NCI-H524 (cell line): ENCODE results near the gene ATF2.
"Not testable (repeated sequence)": the region's sequence is repeated elsewhere in the genome, so short reads cannot be mapped to it uniquely, and the experiment has no call there.

ENCODE experiments used
- DNase-seq, 2 experiments: peaks; one replicate each; lab custom pipeline; 2025; lab: John Stamatoyannopoulos, UW

The ATF2 gene

GRCh38 chr2:175166216-175166824, 1.7 kb downstream of the ATF2 start:
- no peak for DNase-seq

GRCh38 chr2:175164235-175164634, 3.8 kb downstream of the ATF2 start:
- no peak for DNase-seq

- DNase-seq, result no peak
Measured at GRCh38 chr2:175158894-175159293, 9.1 kb downstream of the ATF2 start.

GRCh38 chr2:175156534-175156933, 11.5 kb downstream of the ATF2 start:
- peak; percentile 25 to 48 for DNase-seq

GRCh38 chr2:175154661-175155082, 13.3 kb downstream of the ATF2 start:
- DNase-seq, result no peak

- DNase-seq, result no peak
Measured at GRCh38 chr2:175152242-175152641, 15.8 kb downstream of the ATF2 start.

GRCh38 chr2:175151791-175152190, 16.2 kb downstream of the ATF2 start:
- no peak for DNase-seq

- no peak for DNase-seq
Measured at GRCh38 chr2:175147186-175147585, 20.8 kb downstream of the ATF2 start.

- no peak for DNase-seq
Measured at GRCh38 chr2:175143678-175144077, 24.3 kb downstream of the ATF2 start.

- DNase-seq, result no peak
Measured at GRCh38 chr2:175143191-175143590, 24.8 kb downstream of the ATF2 start.

GRCh38 chr2:175140332-175140731, 27.7 kb downstream of the ATF2 start:
- no peak for DNase-seq

- DNase-seq, result no peak
Measured at GRCh38 chr2:175137793-175138192, 30.2 kb downstream of the ATF2 start.

GRCh38 chr2:175136334-175137215, 31.4 kb downstream of the ATF2 start:
- no peak for DNase-seq

- DNase-seq, result no peak
Measured at GRCh38 chr2:175135862-175136261, 32.1 kb downstream of the ATF2 start.

GRCh38 chr2:175135177-175135576, 32.8 kb downstream of the ATF2 start:
- DNase-seq, result no peak

- DNase-seq, result no peak
Measured at GRCh38 chr2:175131252-175131651, 36.8 kb downstream of the ATF2 start.

- DNase-seq, result no peak
Measured at GRCh38 chr2:175126661-175127060, 41.3 kb downstream of the ATF2 start.

- no peak for DNase-seq
Measured at GRCh38 chr2:175123254-175123653, 44.7 kb downstream of the ATF2 start.

- peak in 1 of 2 experiments; percentile 32 for DNase-seq
Measured at GRCh38 chr2:175111200-175111657, 56.8 kb downstream of the ATF2 start.

- not testable (repeated sequence) for DNase-seq
Measured at GRCh38 chr2:175108091-175108490, 59.9 kb downstream of the ATF2 start.

- no peak for DNase-seq
Measured at GRCh38 chr2:175107146-175107545, 60.9 kb downstream of the ATF2 start.

- peak; percentile 89 to 96 for DNase-seq
Measured at GRCh38 chr2:175103191-175103590, 64.8 kb downstream of the ATF2 start.

GRCh38 chr2:175101514-175101913, 66.5 kb downstream of the ATF2 start:
- DNase-seq, result no peak
